PC-3 (cell line): ENCODE results near the gene SYNGR3. TPM values are rescaled to one million over a fixed set of nuclear protein-coding genes. Genes with fewer than 3 reads are reported as not detected.

ENCODE experiments used
- ATAC-seq: fragments of 200-7000 bp; cut with Tn5 transposase; 2 replicates; pipeline ENCODE4 v1.9.1; 2020; ENCODE audit warnings: mild to moderate bottlenecking, moderate library complexity
- BruUV-seq: library from RNA; stranded (reverse); fragments of 400-500 nt; replicated peaks from 2 replicates; lab custom pipeline; 2021; lab: Mats Ljungman, UMichigan
- CTCF ChIA-PET: fragments of 300-600 bp; sonication (Branson Sonifier 250); formaldehyde crosslinking; loops from one replicate; lab custom pipeline; 2022; ENCODE audit warnings: antibody characterized with exemption; lab: Charles Lee
- POLR2A ChIA-PET: fragments of 300-600 bp; sonication (Branson Sonifier 250); formaldehyde crosslinking; loops from one replicate; lab custom pipeline; 2022; ENCODE audit warnings: antibody characterized with exemption; ENCODE audit not compliant: unreplicated experiment; lab: Charles Lee
- DNase-seq: peaks from one replicate; pipeline ENCODE4 v3.0.0-alpha.2; 2015
- H2AFZ ChIP-seq: fragments of 300-600 bp; sonication (generic); 2 replicates; pipeline ENCODE4 v1.6.0; 2016; ENCODE audit warnings: antibody characterized with exemption, low read length
- H3F3A ChIP-seq: fragments of 300-600 bp; sonication (generic); one replicate; pipeline ENCODE4 v1.6.0; 2017; ENCODE audit warnings: antibody characterized with exemption, low read length, control low read depth, mild to moderate bottlenecking; ENCODE audit not compliant: unreplicated experiment
- H3K27ac ChIP-seq: fragments of 300-600 bp; sonication (generic); 2 replicates; pipeline ENCODE4 v1.5.1; 2016; ENCODE audit warnings: mild to moderate bottlenecking, low read length
- H3K27me3 ChIP-seq: fragments of 300-600 bp; sonication (generic); 2 replicates; pipeline ENCODE4 v1.6.1; 2016; ENCODE audit warnings: low read length, mixed read lengths
- H3K36me3 ChIP-seq: fragments of 300-600 bp; sonication (generic); 2 replicates; pipeline ENCODE4 v1.6.1; 2016; ENCODE audit warnings: low read depth, mixed run types, low read length, mixed read lengths
- H3K4me1 ChIP-seq: fragments of 300-600 bp; sonication (generic); 2 replicates; pipeline ENCODE4 v1.5.1; 2016; ENCODE audit warnings: low read length; ENCODE audit not compliant: insufficient read depth
- H3K4me2 ChIP-seq: fragments of 300-600 bp; sonication (generic); 2 replicates; pipeline ENCODE4 v1.6.0; 2016; ENCODE audit warnings: low read length
- H3K4me3 ChIP-seq: fragments of 300-600 bp; sonication (generic); 2 replicates; pipeline ENCODE4 v1.5.1; 2016; ENCODE audit warnings: mild to moderate bottlenecking, low read length, mixed read lengths
- H3K79me2 ChIP-seq: fragments of 300-600 bp; sonication (generic); 2 replicates; pipeline ENCODE4 v1.6.1; 2017; ENCODE audit warnings: low read length, mixed read lengths
- H3K9ac ChIP-seq: fragments of 300-600 bp; sonication (generic); 2 replicates; pipeline ENCODE4 v1.6.0; 2016; ENCODE audit warnings: mild to moderate bottlenecking, low read length
- H3K9me2 ChIP-seq: fragments of 300-600 bp; sonication (generic); replicated peaks from 2 replicates; pipeline ENCODE4 v1.6.1; 2016; ENCODE audit warnings: mixed run types, low read length, mixed read lengths
- H3K9me3 ChIP-seq: fragments of 300-600 bp; sonication (generic); 2 replicates; pipeline ENCODE4 v1.6.1; 2016; ENCODE audit warnings: low read length, mixed read lengths
- H4K20me1 ChIP-seq: fragments of 300-600 bp; sonication (generic); 2 replicates; pipeline ENCODE4 v1.6.1; 2016; ENCODE audit warnings: low read length, mixed read lengths
- EZH2 ChIP-seq: fragments of 300-600 bp; sonication (generic); IDR thresholded peaks from one replicate; pipeline ENCODE4 v1.6.1; 2017; ENCODE audit warnings: antibody characterized with exemption, mild to moderate bottlenecking, low read length; ENCODE audit not compliant: unreplicated experiment
- EZH2phosphoT487 ChIP-seq: fragments of 300-600 bp; sonication (generic); IDR thresholded peaks from 2 replicates; pipeline ENCODE4 v1.6.1; 2018; ENCODE audit warnings: mild to moderate bottlenecking, antibody characterized with exemption, low read length, borderline replicate concordance
- intact Hi-C: fragments of 100-400 bp; cut with micrococcal nuclease; formaldehyde crosslinking; loops from 2 replicates; pipeline ENCODE4 v1.9.0; 2023
- total RNA-seq: library from RNA; depleted of rRNA; stranded (reverse); fragments of >200 nt; gene quantifications from 2 replicates; pipeline ENCODE4 v1.2.3, GENCODE V29; 2014
- TF ChIP-seq, protein P1 (sequence below): fragments of 300-600 bp; sonication (generic); conservative IDR thresholded peaks from 2 replicates; pipeline ENCODE4 v1.5.1; 2017; ENCODE audit warnings: antibody characterized with exemption, low read depth, mild to moderate bottlenecking, low read length

Gene SYNGR3
- total RNA-seq, 1 experiment from 2014 or later: 1.5 TPM

DNA sequence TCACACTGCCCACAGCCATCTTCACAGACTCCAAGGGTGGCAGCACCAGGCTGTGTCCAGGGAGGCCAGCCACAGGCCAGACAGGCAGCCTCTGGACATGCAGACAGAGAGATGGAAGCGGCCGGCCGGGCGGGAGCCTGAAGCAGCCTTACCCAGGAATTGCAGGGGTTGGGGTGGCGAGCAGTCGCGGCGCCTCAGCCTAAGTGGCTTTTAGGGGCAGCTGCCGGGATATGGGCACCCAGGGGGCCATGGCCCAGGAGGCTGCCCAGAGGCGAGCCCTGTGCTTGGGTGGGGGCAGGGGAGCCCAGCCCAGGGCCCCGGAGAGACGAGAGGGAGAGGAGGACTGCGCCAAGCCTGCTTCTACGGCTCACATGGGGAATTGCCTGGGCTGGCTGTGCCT, 35.5 kb downstream of the SYNGR3 start:
- ATAC-seq (no peak), DNase-seq (no peak)
- Histone ChIP-seq H3F3A (no peaks in the 10 kb centered on the region), H3K9me3 (no peaks in the 10 kb centered on the region), H4K20me1 (no peaks in the 10 kb centered on the region), H3K36me3 (no peaks in the 10 kb centered on the region), H3K4me3 (no peak overlapping the region), H2AFZ (no peak overlapping the region), H3K79me2 (peaks cover 26% of the 10 kb centered on the region), H3K9me2 (no peaks in the 10 kb centered on the region), H3K9ac (no peak overlapping the region), H3K4me2 (no peak overlapping the region), H3K27me3 (no peaks in the 10 kb centered on the region; the same call in 1 of the 2 replicates), H3K27ac (no peak overlapping the region), H3K4me1 (peaks cover 21% of the 10 kb centered on the region)
- intact Hi-C loops: no loop called here
- BruUV-seq: no TSS peak
- POLR2A ChIA-PET: interaction anchor here (0.5 kb wide), 1 partner anchor 60 kb away, joined by 3 read pairs; no protein-coding TSS in a partner anchor
- no peak for TF ChIP-seq EZH2phosphoT487
- no peak for TF ChIP-seq EZH2
- TF ChIP-seq, protein P1, sequence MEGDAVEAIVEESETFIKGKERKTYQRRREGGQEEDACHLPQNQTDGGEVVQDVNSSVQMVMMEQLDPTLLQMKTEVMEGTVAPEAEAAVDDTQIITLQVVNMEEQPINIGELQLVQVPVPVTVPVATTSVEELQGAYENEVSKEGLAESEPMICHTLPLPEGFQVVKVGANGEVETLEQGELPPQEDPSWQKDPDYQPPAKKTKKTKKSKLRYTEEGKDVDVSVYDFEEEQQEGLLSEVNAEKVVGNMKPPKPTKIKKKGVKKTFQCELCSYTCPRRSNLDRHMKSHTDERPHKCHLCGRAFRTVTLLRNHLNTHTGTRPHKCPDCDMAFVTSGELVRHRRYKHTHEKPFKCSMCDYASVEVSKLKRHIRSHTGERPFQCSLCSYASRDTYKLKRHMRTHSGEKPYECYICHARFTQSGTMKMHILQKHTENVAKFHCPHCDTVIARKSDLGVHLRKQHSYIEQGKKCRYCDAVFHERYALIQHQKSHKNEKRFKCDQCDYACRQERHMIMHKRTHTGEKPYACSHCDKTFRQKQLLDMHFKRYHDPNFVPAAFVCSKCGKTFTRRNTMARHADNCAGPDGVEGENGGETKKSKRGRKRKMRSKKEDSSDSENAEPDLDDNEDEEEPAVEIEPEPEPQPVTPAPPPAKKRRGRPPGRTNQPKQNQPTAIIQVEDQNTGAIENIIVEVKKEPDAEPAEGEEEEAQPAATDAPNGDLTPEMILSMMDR: no peak
- CTCF ChIA-PET: no interaction called here

DNA sequence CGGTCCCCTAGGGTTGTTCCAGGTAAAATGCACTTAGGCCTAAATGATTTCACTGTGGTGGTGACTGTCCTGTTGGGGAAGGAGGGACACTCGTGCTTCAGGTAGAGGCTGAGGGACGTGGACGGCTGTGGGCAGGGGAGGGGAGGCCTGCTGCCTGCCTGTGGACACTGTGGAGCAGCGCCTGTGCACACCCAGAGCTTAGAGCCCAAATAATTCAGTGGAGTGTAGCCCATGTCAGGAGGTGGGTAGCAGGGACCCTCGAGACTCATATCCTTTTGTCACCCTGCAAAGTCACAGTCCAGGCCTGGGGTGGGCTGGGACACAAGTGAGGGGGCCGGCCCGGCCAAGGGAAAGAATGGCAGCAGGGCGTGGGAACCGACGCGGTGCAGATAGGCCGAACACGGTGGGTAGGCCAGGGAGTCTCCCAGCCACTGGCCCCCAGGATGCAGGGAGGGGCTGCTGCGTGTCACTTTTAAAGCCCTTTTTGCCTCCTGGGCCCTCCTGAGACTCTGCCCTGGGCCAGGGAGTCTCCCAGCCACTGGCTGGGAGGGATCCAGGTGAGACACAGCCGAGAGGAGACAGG, 36.2 kb downstream of the SYNGR3 start:
- H3K4me3 ChIP-seq: peak overlapping the region; percentile 59; the same call in 1 of the 2 replicates
- peaks cover 21% of the 10 kb centered on the region for H3K4me1 ChIP-seq
- H3K9me3 ChIP-seq: no peaks in the 10 kb centered on the region
- no peak overlapping the region for H3K27ac ChIP-seq
- TSS peak; percentile 42 for BruUV-seq
- ATAC-seq: no peak
- H3K36me3 ChIP-seq: no peaks in the 10 kb centered on the region
- peak overlapping the region; percentile 71 for H3K4me2 ChIP-seq
- intact Hi-C loops: no loop called here
- ChIA-PET CTCF (no interaction called here), POLR2A (interaction anchor here (0.5 kb wide), 1 partner anchor 60 kb away, joined by 3 read pairs; no protein-coding TSS in a partner anchor)
- H3K9ac ChIP-seq: 0 out of 2 replicates have a peak overlapping the region, but pooled peaks have one; percentile 27
- H3K27me3 ChIP-seq: no peaks in the 10 kb centered on the region
- H3K9me2 ChIP-seq: no peaks in the 10 kb centered on the region
- H3K79me2 ChIP-seq: peaks cover 29% of the 10 kb centered on the region
- no peak for DNase-seq
- TF ChIP-seq EZH2phosphoT487 (no peak), EZH2 (no peak)
- TF ChIP-seq, protein P1: no peak
- no peaks in the 10 kb centered on the region for H4K20me1 ChIP-seq
- no peaks in the 10 kb centered on the region for H3F3A ChIP-seq
- H2AFZ ChIP-seq: no peak overlapping the region

DNA sequence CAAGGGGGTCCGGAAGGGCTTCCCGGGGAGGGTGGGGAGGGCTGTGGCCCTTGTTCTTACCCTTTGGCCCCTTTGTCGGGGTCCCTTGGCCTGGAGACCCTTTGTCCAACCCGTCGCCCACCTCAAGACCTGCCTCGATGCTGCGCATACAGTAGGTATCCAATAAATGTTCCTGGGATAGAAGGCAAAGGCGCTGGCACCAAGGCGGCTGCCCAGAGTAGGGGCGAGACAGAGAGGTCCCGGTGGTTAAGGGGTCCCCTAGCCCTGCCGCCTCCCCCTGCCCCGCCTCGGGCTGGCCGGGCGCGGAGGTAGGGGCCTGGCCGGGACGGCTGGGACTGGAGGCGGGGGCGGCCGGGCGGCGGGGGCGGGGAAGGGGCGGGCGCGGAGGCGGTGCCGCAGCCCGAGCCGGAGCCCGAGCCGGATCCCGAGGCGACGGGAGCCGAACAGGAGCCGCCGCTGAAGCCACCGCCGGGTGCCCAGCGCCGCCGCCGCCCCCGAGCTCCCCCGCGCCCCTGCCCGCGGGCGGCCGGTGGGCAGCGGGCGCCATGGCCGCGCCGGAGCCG, 36.8 kb downstream of the SYNGR3 start, which contains the start of gene NHERF2:
TSS of gene NHERF2 (plus strand) at position 442 of the 563 bp plus-strand sequence. CDS start at position 546, 104 bp downstream.
- CTCF ChIA-PET: interaction anchor here (1.5 kb wide), 1 partner anchor 23 kb away, joined by 4 read pairs; no protein-coding TSS in a partner anchor
- 0 out of 2 replicates have a peak within 1 kb of the TSS, but pooled peaks have one; percentile 48 for H2AFZ ChIP-seq
- peak; percentile 31 for ATAC-seq
- peak within 1 kb of the TSS; percentile 56 for H3K27ac ChIP-seq
- H3F3A ChIP-seq: no peaks in the 10 kb centered on the region
- TF ChIP-seq, protein P1: no peak
- no peak for TF ChIP-seq EZH2phosphoT487
- no peak for TF ChIP-seq EZH2
- POLR2A ChIA-PET: no interaction called here
- H3K4me2 ChIP-seq: peak within 1 kb of the TSS; percentile 99
- H3K4me1 ChIP-seq: peaks cover 21% of the 10 kb centered on the region
- H3K9ac ChIP-seq: peak within 1 kb of the TSS; percentile 77
- H3K27me3 ChIP-seq: no peaks in the 10 kb centered on the region
- peaks cover 29% of the 10 kb centered on the region for H3K79me2 ChIP-seq
- H3K9me2 ChIP-seq: no peaks in the 10 kb centered on the region
- H4K20me1 ChIP-seq: no peaks in the 10 kb centered on the region
- H3K9me3 ChIP-seq: no peaks in the 10 kb centered on the region
- DNase-seq: peak; percentile 37
- H3K36me3 ChIP-seq: no peaks in the 10 kb centered on the region
- peak within 1 kb of the TSS; percentile 87 for H3K4me3 ChIP-seq
- no TSS peak for BruUV-seq
- intact Hi-C loops: no loop called here
